Hypothalamus (tissue), 51 donors: ENCODE measurements around the gene ZNFX1.

ENCODE experiments used
- DNase-seq, 51 donors: peaks; one replicate each; lab custom pipeline; 2025; lab: John Stamatoyannopoulos, UW

The ZNFX1 gene

DNA sequence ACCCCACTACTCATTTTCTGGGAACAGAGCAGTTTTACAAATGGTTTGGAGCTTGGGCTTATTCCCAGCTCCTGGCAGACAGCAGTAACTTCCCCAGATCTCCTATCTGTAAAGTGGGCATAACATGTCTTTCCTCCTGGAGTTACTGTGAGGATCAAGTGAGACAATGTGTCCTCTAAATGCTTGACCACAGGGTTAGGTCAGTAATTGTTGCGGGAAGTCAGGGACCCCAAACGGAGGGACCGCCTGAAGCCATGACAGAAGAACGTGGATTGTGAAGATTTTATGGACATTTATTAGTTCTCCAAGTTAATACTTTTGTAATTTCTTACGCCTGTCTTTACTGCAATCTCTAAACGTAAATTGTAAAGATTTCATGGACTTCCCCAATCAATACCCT lies 15.3 kb upstream of the ZNFX1 start:
- no peak for DNase-seq

DNA sequence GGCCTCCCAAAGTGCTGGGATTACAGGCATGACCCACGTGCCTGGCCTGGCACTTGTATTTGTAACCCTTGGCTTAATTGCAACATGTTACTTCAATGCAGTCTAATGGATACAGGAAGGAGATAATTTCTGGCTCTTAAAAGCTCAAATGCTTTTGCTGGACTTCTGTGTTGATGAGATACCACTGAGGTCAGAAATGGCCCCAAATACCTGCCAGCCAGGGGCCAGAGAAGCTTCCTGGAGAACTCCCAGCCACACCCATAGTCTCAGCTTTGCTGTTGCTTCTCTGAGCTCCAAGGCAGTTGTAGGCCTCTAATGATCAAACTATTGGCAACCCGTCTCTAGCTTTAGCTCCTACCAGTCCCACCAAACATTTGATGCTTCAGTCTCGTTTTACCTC lies 14.2 kb upstream of the ZNFX1 start:
- no peak for DNase-seq

DNA sequence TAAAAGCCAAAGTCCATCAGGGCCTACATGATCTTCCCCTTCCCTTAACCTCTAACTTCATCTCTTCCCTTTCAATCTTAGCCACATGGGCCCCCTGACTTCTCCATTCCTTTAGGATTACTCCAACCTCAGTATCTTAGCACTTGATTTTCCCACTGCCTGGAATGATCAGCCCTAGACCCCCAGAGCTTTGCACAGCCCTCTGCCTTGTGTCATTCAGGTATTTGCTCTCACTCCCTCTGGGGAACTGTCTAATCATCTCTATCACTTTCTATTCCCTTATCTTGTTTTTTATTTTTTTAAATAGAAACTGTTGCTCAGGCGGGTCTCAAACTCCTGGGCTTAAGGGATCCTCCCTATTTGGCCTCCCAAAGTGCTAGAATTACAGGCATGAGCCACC lies 13.3 kb upstream of the ZNFX1 start:
- DNase-seq: no peak

- no peak for DNase-seq
Observed at GRCh38 chr20:49290608-49291191, 12.8 kb upstream of the ZNFX1 start.

DNA sequence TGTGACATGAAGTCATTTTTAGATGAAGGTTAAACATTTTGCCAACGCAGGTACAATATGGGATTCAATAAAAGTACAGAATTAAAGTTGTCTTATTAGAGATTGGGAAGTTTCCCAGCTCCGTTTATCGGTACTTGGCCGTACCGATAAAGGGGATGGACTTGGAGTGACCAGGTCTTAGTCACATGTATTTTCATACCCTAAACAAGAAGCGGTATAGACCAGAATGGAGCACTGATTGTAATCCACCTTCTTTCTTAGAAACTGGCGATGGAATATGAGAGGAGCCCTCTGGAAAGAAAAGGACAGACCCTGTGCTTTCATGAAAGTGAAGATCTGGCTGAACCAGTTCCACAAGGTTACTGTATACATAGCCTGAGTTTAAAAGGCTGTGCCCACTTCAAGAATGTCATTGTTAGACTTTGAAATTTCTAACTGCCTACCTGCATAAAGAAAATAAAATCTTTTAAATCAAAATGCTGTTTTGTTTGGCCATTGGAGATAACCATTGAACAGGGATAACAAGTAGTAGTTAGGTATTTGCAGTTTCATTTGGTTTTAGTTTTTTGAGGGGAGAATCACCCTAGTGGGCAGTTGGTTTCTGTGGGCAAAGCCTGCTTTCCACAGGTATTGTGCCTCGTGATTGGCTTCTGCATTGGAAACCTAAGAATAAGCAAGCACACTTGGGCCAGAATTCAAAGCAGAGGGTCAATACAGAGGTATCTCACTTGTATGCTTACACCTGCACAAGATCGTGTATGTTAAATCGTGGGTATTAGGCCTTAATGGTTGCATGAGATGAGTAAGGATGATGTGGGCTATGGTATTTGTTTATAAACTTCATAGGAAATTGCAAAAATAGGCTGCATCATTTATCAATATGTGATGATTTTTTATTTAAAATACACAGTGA lies 11.2 kb upstream of the ZNFX1 start:
- no peak for DNase-seq

DNA sequence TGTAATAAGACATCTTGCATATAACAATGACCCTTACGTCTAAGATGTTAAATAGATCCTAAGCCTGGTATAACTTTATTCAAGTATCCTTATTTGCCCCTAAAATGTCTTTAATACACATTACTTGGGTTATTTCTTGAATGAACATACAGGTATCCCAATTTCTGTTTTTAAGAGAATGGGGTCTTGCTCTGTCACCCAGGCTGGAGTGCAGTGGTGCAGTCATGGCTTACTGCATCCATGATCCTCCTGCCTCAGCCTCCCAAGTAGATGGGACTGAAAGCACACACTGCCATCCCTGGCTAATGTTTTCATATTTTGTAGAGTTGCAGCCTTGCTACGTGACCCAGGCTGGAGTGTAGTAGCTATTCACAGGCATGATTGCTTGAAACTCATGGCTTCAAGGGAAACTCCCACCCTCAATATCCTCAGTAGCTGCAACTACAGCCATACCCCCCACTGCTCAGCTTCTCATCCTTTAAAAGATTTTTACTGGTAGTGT lies 10.4 kb upstream of the ZNFX1 start:
- no peak for DNase-seq

DNA sequence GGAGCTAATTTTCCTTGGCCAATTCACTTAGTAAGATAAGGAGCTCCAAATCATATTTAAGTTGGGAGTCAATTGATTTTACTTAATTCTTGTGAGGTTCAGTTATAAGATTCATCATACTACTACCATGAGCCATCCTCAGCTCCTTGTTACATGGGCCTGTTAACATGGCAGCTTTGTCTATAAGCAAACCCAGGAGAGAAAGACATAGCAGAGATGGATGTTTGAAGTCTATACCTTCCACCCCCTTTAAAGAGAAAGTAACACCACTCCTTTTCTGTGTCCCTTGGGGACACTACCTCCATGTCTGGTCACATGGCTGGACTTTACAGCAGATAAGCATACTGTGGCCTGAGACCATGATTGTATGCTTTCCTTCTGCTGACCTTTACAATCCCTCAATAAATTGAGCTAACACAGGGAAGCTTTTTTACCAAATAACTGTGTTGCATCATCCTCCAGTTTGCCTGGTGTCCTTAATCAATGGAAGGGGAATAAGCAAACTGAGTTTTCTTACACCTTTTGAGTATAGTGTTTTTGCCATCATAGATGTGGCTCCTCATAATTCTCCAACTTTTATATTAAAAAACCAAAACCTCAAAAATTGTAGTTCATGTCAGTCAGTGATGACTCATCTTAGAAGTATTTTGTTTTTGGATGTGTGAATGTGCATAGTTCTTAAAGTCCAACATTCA lies 9.8 kb upstream of the ZNFX1 start:
- no peak for DNase-seq

DNA sequence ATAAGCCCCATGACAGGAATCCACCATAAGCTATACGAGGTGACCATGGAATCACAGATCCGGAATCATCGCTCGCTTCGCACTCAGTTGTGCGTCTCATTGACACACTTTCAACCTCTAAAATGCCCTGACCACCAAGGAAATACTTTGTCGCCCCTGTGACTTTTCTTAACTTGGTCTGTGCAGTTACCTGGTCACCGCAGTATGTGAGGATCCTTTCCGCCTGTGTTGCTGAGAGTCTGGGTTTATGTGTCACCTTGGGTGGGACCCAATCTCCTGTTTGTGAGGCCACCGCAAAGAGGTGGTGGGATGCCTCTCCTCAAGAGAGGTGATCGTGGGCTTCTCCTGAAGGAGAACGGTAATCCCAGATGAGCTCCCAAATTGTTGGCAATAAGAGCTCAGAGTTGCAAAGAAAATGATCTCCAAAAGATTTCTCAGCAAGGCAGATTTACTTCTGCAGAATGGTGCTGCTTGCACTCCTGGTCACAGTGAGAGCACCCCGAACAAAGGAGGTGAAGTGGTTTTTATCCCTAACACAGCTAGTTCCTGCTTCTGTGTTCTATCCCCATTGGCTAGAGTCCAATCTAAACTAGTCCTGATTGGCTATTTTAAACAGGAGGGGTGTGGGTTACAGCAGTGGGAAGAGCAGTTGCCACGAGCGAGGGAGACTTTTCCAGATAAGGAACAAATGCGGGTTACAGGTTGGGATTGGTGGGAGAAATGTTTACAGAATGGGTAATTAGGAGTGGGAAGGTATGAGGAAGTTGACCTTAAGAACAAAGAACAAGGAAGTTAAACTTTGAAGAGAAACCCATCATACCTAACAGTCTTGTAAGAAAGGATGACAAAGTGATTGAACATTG lies 9.1 kb upstream of the ZNFX1 start:
- DNase-seq: no peak

DNA sequence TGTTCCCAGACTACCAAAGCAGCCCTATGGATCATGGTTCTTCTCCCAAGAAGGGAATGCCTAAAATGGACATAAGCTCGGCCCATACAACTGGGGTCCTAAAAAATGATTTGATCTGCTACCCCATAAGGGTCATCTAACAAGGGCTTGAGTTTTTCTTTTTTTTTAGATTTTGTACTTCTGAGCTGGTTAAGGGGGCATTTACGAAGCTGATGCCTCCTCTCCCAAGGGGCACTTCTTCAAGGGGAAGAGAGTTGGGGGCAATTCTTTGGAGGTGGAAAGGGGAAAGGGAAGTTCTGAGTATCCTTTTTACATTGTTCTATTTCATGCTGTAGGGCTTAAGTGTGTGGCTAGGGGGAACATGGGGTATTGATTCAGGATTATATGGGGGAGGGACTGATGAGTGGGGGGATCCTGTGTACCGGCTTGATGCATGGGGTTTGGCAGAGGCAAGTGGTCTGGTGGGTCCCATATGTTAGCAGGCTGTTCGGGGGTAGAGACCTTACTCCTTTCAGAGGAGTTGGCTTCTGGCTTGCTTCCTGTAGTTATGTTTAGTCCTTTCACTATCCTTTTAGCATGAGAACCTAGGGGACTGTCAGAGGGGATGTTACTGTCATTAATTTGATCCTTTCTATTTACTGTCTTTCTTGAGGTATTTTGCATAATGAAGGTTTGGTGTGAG lies 8.1 kb upstream of the ZNFX1 start:
- no peak for DNase-seq

DNA sequence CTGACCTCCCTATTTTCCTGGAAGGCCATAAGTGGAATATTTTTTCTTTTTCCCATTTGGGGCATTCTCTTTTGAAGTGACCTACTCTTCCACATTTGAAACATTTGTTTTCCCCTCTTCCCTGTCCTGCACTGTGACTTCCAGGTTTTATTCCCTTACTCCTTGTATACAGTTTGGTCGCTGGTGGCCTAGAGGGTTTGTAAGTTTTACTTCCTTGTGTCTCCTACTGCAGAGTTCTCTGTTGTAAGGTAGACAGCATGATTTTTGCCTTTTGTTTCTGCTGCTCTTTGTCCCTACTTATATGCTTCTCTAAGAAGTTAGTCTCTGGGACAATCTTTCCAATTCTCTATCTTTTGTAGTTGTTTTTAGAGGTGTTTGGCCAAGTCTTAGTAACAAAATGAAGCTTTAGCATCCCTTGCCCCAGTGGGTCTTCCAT lies 7.4 kb upstream of the ZNFX1 start:
- no peak for DNase-seq

GRCh38 chr20:49284818-49285217 lies 7.0 kb upstream of the ZNFX1 start:
- DNase-seq: no peak

GRCh38 chr20:49283703-49284625 lies 6.1 kb upstream of the ZNFX1 start:
- no peak for DNase-seq

- no peak for DNase-seq
Observed at GRCh38 chr20:49283176-49283702, 5.4 kb upstream of the ZNFX1 start.

GRCh38 chr20:49282584-49283171 lies 4.8 kb upstream of the ZNFX1 start:
- DNase-seq: no peak

DNA sequence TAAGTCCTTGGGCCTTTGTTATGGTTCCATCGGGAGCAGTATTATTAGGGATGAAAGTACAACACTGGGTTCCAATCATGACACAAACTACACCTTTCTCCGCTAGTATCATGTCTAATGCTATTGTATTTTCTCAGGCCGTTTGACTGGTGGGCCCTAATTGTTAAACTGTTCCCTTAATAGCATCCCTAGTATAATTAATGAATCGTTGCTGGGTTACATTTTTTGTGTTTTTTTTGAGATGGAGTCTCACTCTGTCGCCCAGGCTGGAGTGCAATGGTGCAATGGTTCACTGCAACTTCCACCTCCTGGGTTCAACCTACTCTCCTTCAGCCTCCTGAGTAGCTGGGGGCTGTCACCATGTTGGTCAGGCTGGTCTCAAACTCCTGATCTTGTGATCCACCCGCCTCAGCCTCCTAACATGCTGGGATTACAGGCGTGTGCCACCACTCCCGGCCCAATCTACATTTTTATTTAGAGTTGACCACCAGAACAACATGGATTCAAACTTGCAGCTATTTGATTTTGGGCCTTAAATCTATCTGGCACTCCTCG lies 4.1 kb upstream of the ZNFX1 start:
- DNase-seq: no peak

- no peak for DNase-seq
Observed at GRCh38 chr20:49281059-49281912, 3.4 kb upstream of the ZNFX1 start.
